GM21447 (cell line): Measurements from ENCODE around the gene RARRES1.
A peak's percentile ranks its signal among the peaks of the same experiment; 100 is the strongest.

ENCODE experiments used
- ATAC-seq: cut with Tn5 transposase; IDR thresholded peaks from one replicate; pipeline ENCODE4 v1.9.1; 2021; ENCODE audit not compliant: unreplicated experiment

The RARRES1 gene

GRCh38 chr3:158735296-158736033, 3.2 kb upstream of the RARRES1 start:
- no peak for ATAC-seq

GRCh38 chr3:158733656-158734055, 1.4 kb upstream of the RARRES1 start:
- no peak for ATAC-seq

- ATAC-seq: no peak
Observed at GRCh38 chr3:158732856-158733200, 571 bp upstream of the RARRES1 start.

- ATAC-seq: no peak
Observed at GRCh38 chr3:158731486-158731885, 771 bp downstream of the RARRES1 start.

GRCh38 chr3:158728851-158729250, 3.4 kb downstream of the RARRES1 start:
- ATAC-seq: no peak

- ATAC-seq: peak; percentile 7
Observed at GRCh38 chr3:158728061-158728377, 4.2 kb downstream of the RARRES1 start.

GRCh38 chr3:158727206-158728060, 4.8 kb downstream of the RARRES1 start:
- peak; percentile 64 for ATAC-seq

- ATAC-seq: no peak
Observed at GRCh38 chr3:158725348-158726011, 6.8 kb downstream of the RARRES1 start.

GRCh38 chr3:158723991-158724390, 8.3 kb downstream of the RARRES1 start:
- no peak for ATAC-seq

- no peak for ATAC-seq
Observed at GRCh38 chr3:158722108-158722507, 10.1 kb downstream of the RARRES1 start.

- ATAC-seq: no peak
Observed at GRCh38 chr3:158718490-158719170, 13.6 kb downstream of the RARRES1 start.

- no peak for ATAC-seq
Observed at GRCh38 chr3:158717576-158717975, 14.7 kb downstream of the RARRES1 start.

- no peak for ATAC-seq
Observed at GRCh38 chr3:158713094-158713499, 19.2 kb downstream of the RARRES1 start.

- ATAC-seq: peak; percentile 50
Observed at GRCh38 chr3:158712443-158712842, 19.8 kb downstream of the RARRES1 start.

GRCh38 chr3:158711886-158712285, 20.4 kb downstream of the RARRES1 start:
- ATAC-seq: no peak

- no peak for ATAC-seq
Observed at GRCh38 chr3:158710601-158711000, 21.7 kb downstream of the RARRES1 start.

GRCh38 chr3:158709666-158710083, 22.6 kb downstream of the RARRES1 start:
- no peak for ATAC-seq

- no peak for ATAC-seq
Observed at GRCh38 chr3:158703566-158703965, 28.7 kb downstream of the RARRES1 start.

GRCh38 chr3:158702815-158703481, 29.3 kb downstream of the RARRES1 start:
- no peak for ATAC-seq

- no peak for ATAC-seq
Observed at GRCh38 chr3:158701420-158702065, 30.7 kb downstream of the RARRES1 start.
